Measurements from ENCODE around the gene FRG2C.
"Not testable (repeated sequence)": the region's sequence is repeated elsewhere in the genome, so short reads cannot be mapped to it uniquely, and the experiment has no call there.

The FRG2C gene

DNA sequence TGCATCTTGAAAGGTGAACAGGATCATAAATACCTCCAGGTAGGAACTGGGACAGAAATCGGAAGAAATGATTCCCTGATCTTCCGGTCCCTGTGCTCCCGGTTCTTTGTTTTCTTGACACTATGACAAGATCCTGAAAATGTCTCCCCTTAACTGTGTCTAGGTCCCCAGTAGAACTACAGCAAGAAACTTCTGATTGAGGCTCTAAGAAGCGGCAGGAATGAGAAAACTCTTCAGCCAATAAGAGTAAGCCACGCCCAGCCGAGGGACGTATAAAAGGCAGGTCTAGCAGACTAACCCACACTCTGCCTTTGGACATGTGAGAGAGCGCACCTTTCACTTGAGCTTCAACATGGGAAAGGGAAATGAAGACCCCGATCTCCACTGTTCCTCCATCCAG is at the start of gene FRG2C:
Gene FRG2C (plus strand): TSS at position 301 of the 400 bp plus-strand sequence. CDS start 52 bp downstream, at position 353.
- not testable (repeated sequence) for DNase-seq (ENCODE audit: low read depth); H3K4me3 ChIP-seq (ENCODE audit: low read depth, low read length)

DNA sequence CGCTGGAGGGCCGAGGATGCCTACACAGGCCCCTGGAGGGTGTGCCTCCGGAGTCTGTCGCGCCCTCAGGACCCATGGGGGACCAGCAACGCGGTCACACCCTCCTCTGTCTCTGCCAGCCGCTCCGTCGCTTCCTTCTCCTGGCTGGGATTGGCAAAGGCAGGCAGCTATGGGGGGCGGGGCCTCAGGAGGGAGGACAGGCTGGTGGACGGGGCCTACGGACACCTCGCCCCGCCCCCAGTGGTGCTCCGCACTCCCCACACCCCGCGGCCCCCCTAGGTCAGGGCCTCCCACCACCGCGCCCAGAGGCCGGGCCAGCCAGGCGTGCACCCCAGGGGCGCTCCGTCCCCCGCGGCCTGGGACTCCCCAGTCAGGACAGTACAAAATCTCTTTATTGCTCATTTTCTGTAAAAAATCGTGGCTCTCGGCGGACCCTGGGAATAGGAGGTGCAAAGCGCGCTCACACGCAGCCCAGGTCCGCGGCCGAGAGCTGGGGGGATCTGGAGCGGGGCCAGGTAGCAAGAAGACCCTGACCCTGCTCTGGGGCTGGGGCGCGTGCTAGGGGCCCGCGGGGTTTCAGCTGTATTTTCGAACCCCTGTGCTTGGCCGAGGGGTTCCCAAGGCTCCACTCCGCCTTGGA is 45.3 kb upstream of the FRG2C start:
- not testable (repeated sequence) for H3K4me3 ChIP-seq (ENCODE audit: low read depth, low read length); DNase-seq (ENCODE audit: low read depth)

DNA sequence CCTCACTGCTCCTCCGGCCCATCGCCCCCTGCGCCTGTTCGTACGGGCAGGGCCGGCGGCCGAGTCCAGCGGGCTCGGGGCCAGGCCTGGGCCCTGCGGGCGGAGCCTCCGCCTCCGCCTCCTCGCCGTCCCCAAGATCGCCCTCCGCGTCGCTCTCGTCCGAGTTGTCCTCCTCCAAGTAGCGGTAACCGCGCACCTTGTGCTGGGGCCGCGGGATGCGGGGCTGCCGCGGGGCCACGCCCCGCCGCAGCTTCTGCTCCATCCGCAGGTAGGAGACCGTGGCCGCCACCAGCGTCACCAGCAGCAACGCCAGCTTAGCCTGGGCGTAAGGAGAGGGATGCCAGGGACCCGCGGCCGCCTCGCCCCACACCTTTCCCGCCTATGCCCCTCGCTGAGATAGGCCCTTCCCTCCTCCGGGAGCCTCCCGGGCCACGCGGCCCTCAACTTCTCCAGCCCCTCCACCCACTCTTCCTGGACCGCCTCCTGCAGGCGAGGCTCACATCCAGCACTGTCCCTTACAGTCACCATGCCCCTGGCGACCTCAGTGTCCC is 44.6 kb upstream of the FRG2C start:
- not testable (repeated sequence) for H3K4me3 ChIP-seq (ENCODE audit: low read depth, low read length); DNase-seq (ENCODE audit: low read depth)

DNA sequence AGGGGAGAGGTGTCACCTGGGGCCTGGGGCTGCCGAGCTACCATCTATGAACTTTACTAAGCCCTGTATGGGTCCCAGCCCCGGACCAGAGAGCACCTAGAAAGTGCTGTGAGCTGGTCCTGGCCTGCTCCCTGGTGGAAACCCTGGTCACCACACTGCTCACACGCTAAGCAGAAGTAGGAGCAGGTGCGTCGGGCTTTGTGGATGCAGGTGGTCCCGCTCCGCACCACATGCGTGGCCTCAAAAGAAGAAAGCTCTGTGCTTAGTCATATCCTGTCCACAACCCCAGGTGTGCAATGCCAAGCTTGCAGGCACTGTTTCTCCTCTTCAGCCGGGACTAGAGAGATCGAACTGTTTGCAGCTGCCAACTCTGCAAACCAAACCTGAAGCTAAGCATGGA is 42.4 kb upstream of the FRG2C start:
- DNase-seq (ENCODE audit: low read depth); H3K4me3 ChIP-seq (ENCODE audit: low read depth, low read length): not testable (repeated sequence)

DNA sequence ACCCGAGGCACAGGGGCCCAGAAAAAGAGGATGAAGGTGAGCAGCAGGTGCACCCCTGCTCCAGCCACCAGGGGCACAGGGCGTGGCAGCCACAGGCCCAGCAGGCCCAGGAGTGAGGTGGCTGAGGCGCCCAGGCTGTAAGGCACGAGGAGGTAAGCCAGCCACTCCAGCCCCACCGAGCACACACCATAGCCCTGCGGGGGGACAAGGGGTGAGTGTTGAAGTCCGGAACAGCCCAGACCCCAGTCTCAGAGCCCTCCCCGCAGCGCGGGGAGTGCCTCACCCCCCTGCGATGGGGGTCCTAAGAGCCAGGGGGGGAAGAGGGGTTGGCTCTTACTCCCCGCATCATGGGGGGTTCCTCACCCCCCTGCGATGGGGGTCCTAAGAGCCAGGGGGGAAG is 40.5 kb upstream of the FRG2C start:
- not testable (repeated sequence) for H3K4me3 ChIP-seq (ENCODE audit: low read depth, low read length); DNase-seq (ENCODE audit: low read depth)

DNA sequence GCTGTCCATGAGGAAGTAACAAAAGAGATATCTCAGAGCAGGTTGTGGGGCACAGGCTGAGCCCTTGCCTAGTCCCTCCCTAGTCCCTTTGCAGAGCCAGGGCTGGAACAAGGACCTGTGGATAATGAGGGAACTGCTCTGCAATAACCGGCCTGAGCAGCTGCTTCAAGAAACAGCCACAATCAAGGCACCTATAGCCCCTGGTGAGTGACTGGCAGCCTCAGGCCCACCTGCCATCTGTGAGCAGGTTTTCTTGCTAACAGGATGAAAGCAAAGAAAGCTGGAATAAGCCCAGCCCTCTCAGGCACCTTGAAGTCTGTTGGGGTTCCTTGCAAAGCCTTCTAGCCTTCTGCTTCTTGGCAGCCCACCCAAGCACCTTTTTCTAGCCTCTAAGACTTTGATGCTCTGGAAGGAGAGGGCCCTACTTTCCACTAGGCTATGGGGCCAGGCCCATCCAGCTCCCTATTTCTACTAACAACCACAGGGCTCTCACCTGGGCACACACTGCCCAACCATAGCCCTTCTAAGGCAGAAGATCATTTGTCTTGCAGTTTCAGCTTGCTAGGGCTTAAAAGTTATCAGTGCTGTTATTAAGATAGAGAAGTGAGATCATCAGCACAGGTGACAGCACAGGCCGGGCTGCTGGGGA is 33.1 kb upstream of the FRG2C start:
- not testable (repeated sequence) for H3K4me3 ChIP-seq (ENCODE audit: low read depth, low read length); DNase-seq (ENCODE audit: low read depth)

DNA sequence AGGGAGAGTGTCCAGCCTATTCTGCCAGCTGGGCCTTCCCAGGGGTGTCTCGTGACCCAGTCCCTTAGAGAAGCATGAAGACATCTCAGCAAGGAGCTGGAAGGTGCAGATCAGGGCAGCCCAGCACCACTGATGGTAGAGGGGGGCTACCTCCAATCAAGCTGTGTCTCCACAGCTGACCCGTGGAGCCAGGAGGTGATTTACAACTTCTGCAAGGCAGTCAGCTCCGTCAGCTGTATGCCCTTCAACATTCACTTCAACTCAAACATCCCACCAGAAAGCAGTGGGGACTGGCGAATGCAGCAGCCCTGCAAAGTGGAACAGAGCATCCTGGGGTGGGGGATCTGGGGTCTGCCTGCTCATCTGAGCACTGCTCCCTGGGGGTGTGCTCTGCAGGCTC is 32.6 kb upstream of the FRG2C start:
- TF ChIP-seq MYC (IDR thresholded peaks at IDR 0.05; ENCODE audit: low read depth, low read length) (no peak), POLR2A (IDR thresholded peaks at IDR 0.05; ENCODE audit: extremely low read depth, insufficient read length) (no peak)
- TF ChIP-seq, protein P1, sequence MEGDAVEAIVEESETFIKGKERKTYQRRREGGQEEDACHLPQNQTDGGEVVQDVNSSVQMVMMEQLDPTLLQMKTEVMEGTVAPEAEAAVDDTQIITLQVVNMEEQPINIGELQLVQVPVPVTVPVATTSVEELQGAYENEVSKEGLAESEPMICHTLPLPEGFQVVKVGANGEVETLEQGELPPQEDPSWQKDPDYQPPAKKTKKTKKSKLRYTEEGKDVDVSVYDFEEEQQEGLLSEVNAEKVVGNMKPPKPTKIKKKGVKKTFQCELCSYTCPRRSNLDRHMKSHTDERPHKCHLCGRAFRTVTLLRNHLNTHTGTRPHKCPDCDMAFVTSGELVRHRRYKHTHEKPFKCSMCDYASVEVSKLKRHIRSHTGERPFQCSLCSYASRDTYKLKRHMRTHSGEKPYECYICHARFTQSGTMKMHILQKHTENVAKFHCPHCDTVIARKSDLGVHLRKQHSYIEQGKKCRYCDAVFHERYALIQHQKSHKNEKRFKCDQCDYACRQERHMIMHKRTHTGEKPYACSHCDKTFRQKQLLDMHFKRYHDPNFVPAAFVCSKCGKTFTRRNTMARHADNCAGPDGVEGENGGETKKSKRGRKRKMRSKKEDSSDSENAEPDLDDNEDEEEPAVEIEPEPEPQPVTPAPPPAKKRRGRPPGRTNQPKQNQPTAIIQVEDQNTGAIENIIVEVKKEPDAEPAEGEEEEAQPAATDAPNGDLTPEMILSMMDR (IDR thresholded peaks at IDR 0.05; ENCODE audit: low read depth, low read length), result no peak
- TF ChIP-seq, protein P2, sequence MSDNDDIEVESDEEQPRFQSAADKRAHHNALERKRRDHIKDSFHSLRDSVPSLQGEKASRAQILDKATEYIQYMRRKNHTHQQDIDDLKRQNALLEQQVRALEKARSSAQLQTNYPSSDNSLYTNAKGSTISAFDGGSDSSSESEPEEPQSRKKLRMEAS (IDR thresholded peaks at IDR 0.05; ENCODE audit: low read depth, low read length), result no peak
- no peak overlapping the region for H3K4me3 ChIP-seq (ENCODE audit: low read depth, low read length)
- no peak for DNase-seq (ENCODE audit: low read depth)

DNA sequence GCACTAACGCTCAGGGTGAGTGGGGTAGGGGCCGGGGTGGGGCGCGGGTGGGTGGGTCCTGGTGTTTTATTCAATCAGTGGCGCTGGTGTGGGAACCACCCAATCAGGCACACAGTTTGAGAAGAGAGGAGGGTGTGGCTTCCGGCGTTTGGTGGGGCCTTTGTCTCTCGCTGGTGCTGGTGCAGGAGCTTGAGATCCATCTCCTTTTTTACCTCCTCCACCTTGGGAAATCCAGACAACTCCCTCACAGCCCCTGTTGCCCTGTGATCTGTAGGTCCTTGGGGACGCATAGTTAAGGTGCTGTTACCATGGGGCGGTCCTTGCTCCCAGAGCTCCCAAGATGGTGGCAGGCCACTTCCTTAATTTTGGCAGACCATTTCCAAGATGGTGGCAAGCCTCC is 25.2 kb upstream of the FRG2C start:
- not testable (repeated sequence) for H3K4me3 ChIP-seq (ENCODE audit: low read depth, low read length); DNase-seq (ENCODE audit: low read depth)

DNA sequence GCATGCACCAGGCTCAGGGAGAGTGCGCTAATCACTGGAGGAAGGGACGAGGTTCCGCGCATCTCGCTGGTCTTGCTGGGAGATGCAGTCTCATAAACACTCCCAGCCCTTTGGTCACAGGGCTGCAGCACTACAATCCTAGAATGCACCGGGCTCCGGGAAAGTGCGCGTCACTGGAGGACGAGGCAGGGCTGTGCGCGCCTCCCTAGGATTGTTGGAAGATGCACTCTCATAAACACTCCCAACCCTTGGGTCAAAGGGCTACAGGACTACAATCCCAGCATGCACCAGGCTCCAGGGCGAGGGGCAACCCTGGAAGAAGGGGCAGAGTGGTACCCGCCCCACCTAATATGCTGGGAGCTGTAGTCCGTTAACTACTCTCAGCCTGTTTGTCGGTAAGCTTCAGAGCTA is 23.0 kb upstream of the FRG2C start:
- DNase-seq (ENCODE audit: low read depth), result peak; percentile 86
- peak overlapping the region; percentile 67 for H3K4me3 ChIP-seq (ENCODE audit: low read depth, low read length)

DNA sequence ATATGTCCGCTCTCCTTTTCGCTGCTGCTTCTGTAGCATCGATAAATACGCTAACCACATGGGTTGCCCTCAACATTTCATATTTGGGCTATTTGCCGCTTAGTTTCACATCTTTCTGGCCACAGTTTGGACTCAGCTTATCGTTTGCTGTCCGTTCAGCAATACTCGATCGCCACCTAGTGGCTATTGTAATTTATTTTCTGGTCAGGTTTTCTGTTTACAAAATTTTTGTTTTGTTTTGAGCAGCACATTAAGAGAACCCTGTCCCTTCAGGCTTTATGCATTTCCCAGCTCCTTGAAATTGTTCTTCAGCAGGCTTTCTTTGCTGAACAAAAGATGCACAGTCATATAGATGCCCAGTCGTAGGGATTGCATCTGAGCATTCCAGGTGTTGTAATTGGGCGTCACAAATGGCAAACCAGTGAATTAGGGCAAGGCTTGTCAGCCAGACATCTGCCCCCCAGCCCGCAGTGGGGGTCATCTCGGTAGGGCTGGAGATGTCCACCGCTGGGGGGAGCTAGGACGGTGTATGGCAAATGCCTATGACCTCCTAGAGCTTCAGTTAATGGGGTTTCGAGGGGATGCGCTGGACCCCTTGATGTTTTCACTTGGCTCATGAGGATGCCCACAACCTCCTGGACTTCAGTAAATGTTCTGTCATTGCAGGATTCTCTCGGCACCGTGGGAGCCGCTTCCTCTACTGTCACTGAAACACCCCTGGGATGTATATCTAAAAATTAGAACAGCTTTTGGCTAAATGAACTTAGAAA is 20.9 kb upstream of the FRG2C start:
- peak; percentile 60 for DNase-seq (ENCODE audit: low read depth)
- TF ChIP-seq, protein P1 (IDR thresholded peaks at IDR 0.05; ENCODE audit: low read depth, low read length), result peak; percentile 24
- H3K4me3 ChIP-seq (ENCODE audit: low read depth, low read length), result not testable (repeated sequence)

DNA sequence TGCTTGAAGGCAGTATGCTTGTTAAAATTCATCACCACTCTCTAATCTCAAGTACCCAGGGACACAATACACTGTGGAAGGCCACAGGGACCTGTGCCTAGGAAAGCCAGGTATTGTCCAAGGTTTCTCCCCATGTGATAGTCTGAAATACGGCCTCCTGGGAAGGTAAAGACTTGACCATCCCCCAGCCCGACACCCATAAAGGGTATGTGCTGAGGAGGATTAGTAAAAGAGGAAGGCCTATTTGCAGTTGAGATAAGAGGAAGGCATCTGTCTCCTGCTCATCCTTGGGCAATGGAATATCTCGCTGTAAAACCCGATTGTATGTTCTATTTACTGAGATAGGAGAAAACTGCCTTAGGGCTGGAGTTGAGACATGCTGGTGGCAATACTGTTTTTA is 18.6 kb upstream of the FRG2C start:
- not testable (repeated sequence) for DNase-seq (ENCODE audit: low read depth)

More for the DNA sequence above, 18.6 kb upstream of the FRG2C start:
- H3K4me3 ChIP-seq (ENCODE audit: low read depth, low read length), result not testable (repeated sequence)

Data from NB4 (cell line).